Large intestine (tissue), 3 donors: ENCODE measurements around the gene KRTCAP3. TPM values are rescaled to one million over a fixed set of nuclear protein-coding genes. Genes with fewer than 3 reads are reported as not detected.
A peak's percentile ranks its signal among the peaks of the same experiment; 100 is the strongest.

Experiments
- DNase-seq, 2 donors: peaks; one replicate each; pipeline versions ENCODE4 v3.0.0 to v3.0.0-alpha.2; 2013
- H3K27ac ChIP-seq: one replicate; pipeline ENCODE4 v1.5.1; 2013; ENCODE audit warnings: low read length
- H3K27me3 ChIP-seq: 2 replicates; pipeline ENCODE4 v1.6.1; 2013; ENCODE audit warnings: low read length; ENCODE audit not compliant: control insufficient read depth, insufficient read depth
- H3K36me3 ChIP-seq: 2 replicates; pipeline ENCODE4 v1.6.1; 2013; ENCODE audit warnings: low read length; ENCODE audit not compliant: control insufficient read depth, insufficient read depth
- H3K4me1 ChIP-seq: one replicate; pipeline ENCODE4 v1.6.1; 2013; ENCODE audit warnings: low read length; ENCODE audit not compliant: control insufficient read depth, insufficient read depth
- H3K4me3 ChIP-seq: one replicate; pipeline ENCODE4 v1.5.1; 2013; ENCODE audit warnings: low read length
- H3K9me3 ChIP-seq: one replicate; pipeline ENCODE4 v1.6.1; 2013; ENCODE audit warnings: mild to moderate bottlenecking, low read depth, low read length, moderate library complexity; ENCODE audit not compliant: control insufficient read depth
- WGBS: methylation state at CpG from one replicate; pipeline ENCODE4 v1.1.5; 2013; ENCODE audit warnings: low lambda C conversion rate; ENCODE audit not compliant: insufficient coverage; 5-methylcytosine and 5-hydroxymethylcytosine counted together
- polyA plus RNA-seq: library from polyadenylated mRNA; unstranded; fragments of 120-200 nt; gene quantifications from one replicate; pipeline ENCODE4 v1.2.1, GENCODE V29; 2013

KRTCAP3 gene
- polyA plus RNA-seq, 1 donor, result 55.5 TPM

DNA sequence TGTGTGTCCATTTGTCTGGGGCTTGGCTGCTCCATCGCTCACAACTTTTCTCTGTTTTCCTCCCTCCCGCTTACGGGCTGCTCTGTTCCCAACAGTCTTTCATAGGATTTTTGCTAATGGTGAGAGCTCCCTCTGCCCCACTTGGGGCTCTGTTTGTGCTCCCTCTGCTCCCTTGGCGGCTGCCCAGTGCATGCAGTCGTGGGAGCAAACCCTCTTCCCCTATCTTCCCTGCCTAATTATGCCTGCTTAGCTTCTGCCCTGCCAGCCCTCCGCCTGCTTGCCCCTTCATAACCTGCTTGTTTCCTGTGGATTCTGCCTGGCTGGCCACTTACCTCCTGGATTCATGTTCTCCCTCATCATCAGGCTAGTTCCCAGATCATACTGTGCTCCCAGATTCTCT, 6.6 kb upstream of the KRTCAP3 start:
- Histone ChIP-seq H3K27me3 (no peaks in the 10 kb centered on the region), H3K36me3 (peaks cover 67% of the 10 kb centered on the region), H3K9me3 (no peaks in the 10 kb centered on the region), H3K4me3 (no peak overlapping the region), H3K4me1 (no peaks in the 10 kb centered on the region), H3K27ac (no peak overlapping the region)
- no peak for DNase-seq
- no CpG with 5 or more reads among the region's 6 CpGs for WGBS

DNA sequence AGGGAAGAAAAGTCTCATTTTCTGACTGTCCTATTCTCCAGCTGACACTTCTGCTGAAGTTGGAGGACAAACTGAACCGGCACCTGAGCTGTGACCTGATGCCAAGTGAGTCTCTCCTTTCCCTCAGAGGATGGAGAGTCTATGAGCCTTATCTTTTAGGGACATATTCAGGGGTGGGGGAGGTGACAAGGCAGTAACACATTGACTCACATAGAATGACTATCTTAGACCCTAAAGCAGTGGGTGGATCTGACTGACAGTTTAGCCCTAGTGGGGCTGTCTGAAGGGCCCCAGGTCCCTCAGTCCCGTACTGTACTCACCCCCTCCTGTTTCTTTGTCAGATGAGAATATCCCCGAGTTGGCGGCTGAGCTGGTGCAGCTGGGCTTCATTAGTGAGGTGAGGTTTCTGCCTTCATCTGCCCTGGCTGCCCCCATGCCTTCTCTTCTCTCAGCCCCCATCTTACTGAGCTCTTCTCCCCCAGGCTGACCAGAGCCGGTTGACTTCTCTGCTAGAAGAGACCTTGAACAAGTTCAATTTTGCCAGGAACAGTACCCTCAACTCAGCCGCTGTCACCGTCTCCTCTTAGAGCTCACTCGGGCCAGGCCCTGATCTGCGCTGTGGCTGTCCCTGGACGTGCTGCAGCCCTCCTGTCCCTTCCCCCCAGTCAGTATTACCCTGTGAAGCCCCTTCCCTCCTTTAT, 805 bp upstream of the KRTCAP3 start:
- DNase-seq, result no peak
- H3K4me3 ChIP-seq, result no peak overlapping the region
- 80% methylated on average over 2 of the region's 10 CpGs for WGBS
- H3K4me1 ChIP-seq, result peaks cover 22% of the 10 kb centered on the region
- no peaks in the 10 kb centered on the region for H3K9me3 ChIP-seq
- peaks cover 49% of the 10 kb centered on the region for H3K36me3 ChIP-seq
- H3K27ac ChIP-seq, result no peak overlapping the region
- H3K27me3 ChIP-seq, result no peaks in the 10 kb centered on the region

DNA sequence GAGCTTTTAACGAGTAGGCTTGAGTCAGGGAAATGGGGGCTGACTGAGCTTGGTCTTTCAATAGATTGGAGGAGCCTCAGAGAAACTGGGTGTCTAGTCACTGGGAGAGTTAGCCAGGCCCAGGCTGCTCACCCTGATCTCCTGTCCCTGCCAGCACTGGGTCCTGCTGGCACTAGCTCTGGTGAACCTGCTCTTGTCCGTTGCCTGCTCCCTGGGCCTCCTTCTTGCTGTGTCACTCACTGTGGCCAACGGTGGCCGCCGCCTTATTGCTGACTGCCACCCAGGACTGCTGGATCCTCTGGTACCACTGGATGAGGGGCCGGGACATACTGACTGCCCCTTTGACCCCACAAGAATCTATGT, 720 bp downstream of the KRTCAP3 start:
- peak in 1 of 2 donors; percentile 54 for DNase-seq
- H3K4me3 ChIP-seq, result peak overlapping the region; percentile 56
- no CpG with 5 or more reads among the region's 6 CpGs for WGBS

DNA sequence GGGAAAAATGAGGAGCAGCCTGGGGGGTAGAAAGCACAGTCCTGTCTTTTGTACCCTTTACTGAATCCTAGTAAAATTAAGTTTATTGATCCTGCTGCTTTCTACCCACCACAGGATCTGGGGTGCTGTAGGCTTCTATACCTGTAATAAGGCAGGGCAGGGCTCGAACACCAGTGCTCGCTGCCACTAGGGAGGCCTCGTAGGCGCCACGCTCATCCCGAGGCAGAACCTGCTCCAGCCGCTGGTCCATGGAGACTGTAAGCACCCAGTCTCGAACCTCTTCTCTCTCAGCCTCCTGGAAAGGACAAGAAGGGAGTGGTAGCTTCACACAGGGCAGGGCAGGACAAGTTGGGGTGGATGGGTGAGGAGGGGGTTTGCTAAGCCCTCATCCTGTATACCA, 3.0 kb downstream of the KRTCAP3 start:
- H3K4me3 ChIP-seq, result no peak overlapping the region
- H3K27ac ChIP-seq, result peak overlapping the region; percentile 93
- WGBS, result no CpG with 5 or more reads among the region's 8 CpGs
- H3K4me1 ChIP-seq, result peaks cover 23% of the 10 kb centered on the region
- H3K27me3 ChIP-seq, result no peaks in the 10 kb centered on the region
- peaks cover 44% of the 10 kb centered on the region for H3K36me3 ChIP-seq
- no peak for DNase-seq
- H3K9me3 ChIP-seq, result no peaks in the 10 kb centered on the region

More for the DNA sequence above, 720 bp downstream of the KRTCAP3 start:
- Histone ChIP-seq H3K4me1 (peaks cover 23% of the 10 kb centered on the region), H3K27me3 (no peaks in the 10 kb centered on the region), H3K27ac (peak overlapping the region; percentile 63), H3K36me3 (peaks cover 44% of the 10 kb centered on the region), H3K9me3 (no peaks in the 10 kb centered on the region)

DNA sequence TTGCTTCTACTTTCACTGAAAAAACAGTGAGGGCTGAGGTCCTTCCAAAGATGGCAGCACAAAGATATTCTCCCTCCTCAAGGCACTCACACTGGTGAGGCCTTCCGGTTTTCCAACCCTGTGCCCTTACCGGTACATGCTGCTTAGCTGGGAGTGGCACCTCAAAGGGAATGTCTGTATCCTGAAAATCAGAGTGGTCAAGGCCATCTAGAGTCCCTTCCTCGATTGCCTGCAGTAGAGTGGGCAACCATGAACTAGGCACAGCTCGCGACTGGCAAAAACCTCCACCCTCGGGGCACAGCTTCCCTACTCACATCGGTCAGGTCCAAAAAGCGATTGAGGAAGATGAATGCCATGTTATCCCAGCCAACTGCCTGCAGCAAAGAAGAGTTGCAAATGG, 3.4 kb downstream of the KRTCAP3 start:
- DNase-seq, result no peak
- Histone ChIP-seq H3K27me3 (no peaks in the 10 kb centered on the region), H3K9me3 (no peaks in the 10 kb centered on the region), H3K36me3 (peaks cover 41% of the 10 kb centered on the region), H3K4me3 (no peak overlapping the region), H3K27ac (peak overlapping the region; percentile 93), H3K4me1 (peaks cover 23% of the 10 kb centered on the region)
- WGBS, result no CpG with 5 or more reads among the region's 8 CpGs

DNA sequence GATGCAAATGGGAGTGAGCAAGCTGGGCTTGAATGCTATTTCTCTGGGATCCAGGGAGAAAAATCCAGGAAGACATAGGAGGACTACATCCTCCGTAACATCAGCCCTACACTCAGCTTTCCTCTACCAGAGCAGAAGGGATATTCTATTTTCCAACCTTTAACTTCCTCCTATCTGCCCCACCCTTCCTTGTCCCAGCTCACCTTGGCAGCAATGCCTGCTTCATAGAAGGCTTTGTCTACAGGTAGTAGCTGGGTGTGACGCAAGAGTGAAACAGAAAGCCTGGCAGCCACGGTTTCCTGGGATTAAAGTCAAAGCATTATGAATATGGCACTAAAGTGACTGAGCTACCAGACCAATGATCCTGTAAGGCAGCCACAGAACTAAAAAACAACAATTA, 3.9 kb downstream of the KRTCAP3 start:
- Histone ChIP-seq H3K9me3 (no peaks in the 10 kb centered on the region), H3K36me3 (peaks cover 36% of the 10 kb centered on the region), H3K4me1 (peaks cover 23% of the 10 kb centered on the region), H3K4me3 (no peak overlapping the region), H3K27ac (peak overlapping the region; percentile 93), H3K27me3 (no peaks in the 10 kb centered on the region)
- no CpG with 5 or more reads among the region's 3 CpGs for WGBS
- DNase-seq, result peak; percentile 92 to 96

DNA sequence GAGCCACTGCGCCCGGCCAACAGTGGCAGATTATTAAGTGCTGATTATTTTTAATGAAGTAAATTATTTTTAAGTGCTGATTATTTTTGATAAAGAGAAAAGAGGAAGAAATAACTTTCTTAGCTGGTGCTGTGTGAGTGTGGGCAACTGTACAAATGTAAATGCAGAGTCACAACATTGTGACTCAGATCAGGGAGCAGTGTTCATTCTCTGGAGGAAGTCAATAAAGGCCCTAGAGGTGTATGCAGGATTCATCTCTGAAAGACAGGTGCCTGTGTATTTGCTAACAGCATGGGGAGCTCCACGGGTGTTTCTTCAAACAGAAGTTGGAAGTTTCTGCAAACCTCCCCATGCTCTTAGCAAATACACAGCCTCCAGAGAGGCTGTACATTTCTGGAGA, 6.2 kb downstream of the KRTCAP3 start:
- DNase-seq, result no peak
- WGBS, result no CpG with 5 or more reads among the region's 3 CpGs
- Histone ChIP-seq H3K27me3 (no peaks in the 10 kb centered on the region), H3K36me3 (peaks cover 39% of the 10 kb centered on the region), H3K4me3 (no peak overlapping the region), H3K4me1 (peaks cover 12% of the 10 kb centered on the region), H3K9me3 (no peaks in the 10 kb centered on the region), H3K27ac (no peak overlapping the region)

DNA sequence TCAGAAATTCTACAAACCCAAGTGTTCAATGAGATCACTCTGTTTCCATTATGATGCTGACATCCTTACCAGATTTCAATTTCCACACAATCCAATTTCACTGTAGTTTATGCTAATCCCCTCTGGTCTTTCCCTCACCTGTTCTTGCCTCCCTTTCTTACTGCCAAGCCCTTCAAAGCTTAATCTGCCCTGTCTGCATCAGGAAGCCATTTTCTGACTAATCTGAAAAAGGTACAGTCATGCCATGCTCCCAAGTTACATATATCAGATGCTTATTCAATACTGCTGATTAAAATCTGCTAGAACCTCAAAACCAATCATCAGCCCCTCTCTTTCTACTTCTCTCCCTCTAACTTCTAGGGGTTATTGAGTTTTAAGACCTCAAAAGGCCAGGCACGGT, 8.9 kb downstream of the KRTCAP3 start:
- H3K27ac ChIP-seq, result no peak overlapping the region
- H3K4me3 ChIP-seq, result no peak overlapping the region
- DNase-seq, result no peak
- H3K4me1 ChIP-seq, result peaks cover 3% of the 10 kb centered on the region
- WGBS, result no CpG with 5 or more reads among the region's 1 CpG
- H3K27me3 ChIP-seq, result no peaks in the 10 kb centered on the region
- H3K9me3 ChIP-seq, result no peaks in the 10 kb centered on the region
- H3K36me3 ChIP-seq, result peaks cover 52% of the 10 kb centered on the region

DNA sequence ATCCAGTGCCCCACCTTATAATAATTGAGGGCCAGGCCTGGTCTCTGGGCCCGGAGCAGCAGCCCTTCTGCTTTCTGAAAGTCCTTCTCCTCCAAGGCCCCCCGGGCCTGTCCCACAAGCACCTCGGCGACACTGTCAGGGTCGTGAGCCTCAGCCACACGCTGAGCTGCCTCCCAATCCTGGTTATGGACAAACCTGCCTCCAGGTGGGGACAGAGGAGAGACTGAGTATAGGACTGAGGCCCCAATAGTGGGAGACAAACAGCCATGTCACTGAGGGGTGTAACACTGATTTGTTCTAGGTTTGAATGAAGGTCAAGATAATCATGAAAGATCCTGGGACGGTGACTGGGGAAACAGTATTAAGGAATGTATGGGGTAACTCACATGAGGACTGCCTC, 11.8 kb downstream of the KRTCAP3 start:
- Histone ChIP-seq H3K4me1 (no peaks in the 10 kb centered on the region), H3K4me3 (no peak overlapping the region), H3K36me3 (peaks cover 59% of the 10 kb centered on the region), H3K27me3 (no peaks in the 10 kb centered on the region), H3K9me3 (no peaks in the 10 kb centered on the region), H3K27ac (no peak overlapping the region)
- DNase-seq, result no peak
- WGBS, result no CpG with 5 or more reads among the region's 7 CpGs

DNA sequence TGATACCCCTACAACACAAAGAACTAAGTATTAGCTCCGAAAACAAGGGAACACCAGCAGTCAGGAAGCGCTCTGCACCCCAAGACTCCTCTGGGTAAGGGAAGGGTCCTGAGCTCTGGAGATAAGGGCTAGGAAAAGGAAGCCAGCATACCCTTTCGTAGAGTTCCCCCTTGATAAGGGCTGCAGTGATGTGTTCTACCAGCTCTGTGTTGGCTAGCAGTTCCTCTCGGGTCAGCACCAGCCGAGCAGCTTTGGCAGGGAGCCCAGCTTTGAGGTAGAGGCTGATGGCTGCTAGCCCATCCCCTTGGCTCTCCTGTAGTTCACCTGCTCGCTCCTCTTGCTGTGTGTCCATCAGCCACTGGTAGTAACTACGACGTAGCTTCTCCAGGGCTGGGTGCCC, 18.9 kb downstream of the KRTCAP3 start:
- Histone ChIP-seq H3K4me3 (no peak overlapping the region), H3K4me1 (no peaks in the 10 kb centered on the region), H3K36me3 (peaks cover 34% of the 10 kb centered on the region), H3K27ac (no peak overlapping the region), H3K27me3 (no peaks in the 10 kb centered on the region), H3K9me3 (no peaks in the 10 kb centered on the region)
- no peak for DNase-seq
- whole genome bisulfite sequencing, result no CpG with 5 or more reads among the region's 8 CpGs

DNA sequence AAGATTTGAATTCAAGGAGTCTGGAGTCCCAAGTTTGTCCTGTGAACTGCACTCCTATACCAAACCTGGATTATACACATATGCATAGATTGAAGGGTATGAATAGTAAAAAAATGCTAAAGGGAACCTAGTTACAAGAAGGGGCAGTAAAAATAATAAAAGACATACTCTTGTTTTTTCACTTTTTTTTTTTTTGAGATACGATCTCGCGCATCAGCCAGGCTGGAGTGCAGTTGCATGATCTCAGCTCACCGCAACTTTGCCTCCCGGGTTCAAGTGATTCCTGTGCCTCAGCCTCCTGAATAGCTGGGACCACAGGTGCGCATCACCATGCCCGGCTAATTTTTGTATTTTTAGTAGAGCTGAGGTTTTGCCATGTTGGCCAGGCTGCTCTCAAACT, 22.3 kb downstream of the KRTCAP3 start:
- H3K27ac ChIP-seq, result no peak overlapping the region
- no peaks in the 10 kb centered on the region for H3K4me1 ChIP-seq
- no peak for DNase-seq
- WGBS, result 100% methylated on average over 3 of the region's 7 CpGs
- no peak overlapping the region for H3K4me3 ChIP-seq
- no peaks in the 10 kb centered on the region for H3K27me3 ChIP-seq
- no peaks in the 10 kb centered on the region for H3K9me3 ChIP-seq
- H3K36me3 ChIP-seq, result peaks cover 11% of the 10 kb centered on the region
